ENCODE results near the gene SEPHS1.
"Not testable (repeated sequence)": the region's sequence is repeated elsewhere in the genome, so short reads cannot be mapped to it uniquely, and the experiment has no call there.

Gene SEPHS1

GRCh38 chr10:13276749-13277365 lies 71.2 kb downstream of the SEPHS1 start:
- DNase-seq (ENCODE audit: low spot score), result no peak
- no peak for TF ChIP-seq CTCF (IDR thresholded peaks at IDR 0.05; ENCODE audit: extremely low read depth, missing control alignments)

GRCh38 chr10:13276146-13276545 lies 71.9 kb downstream of the SEPHS1 start:
- not testable (repeated sequence) for DNase-seq (ENCODE audit: low spot score)

- no peak for DNase-seq (ENCODE audit: low spot score)
These were observed 75.9 kb downstream of the SEPHS1 start for GRCh38 chr10:13272164-13272571.

GRCh38 chr10:13271552-13272163 lies 76.4 kb downstream of the SEPHS1 start:
- DNase-seq (ENCODE audit: low spot score), result peak; percentile 73
- peak; percentile 63 for TF ChIP-seq CTCF (IDR thresholded peaks at IDR 0.05; ENCODE audit: extremely low read depth, missing control alignments)

More at GRCh38 chr10:13272164-13272571, 75.9 kb downstream of the SEPHS1 start:
- no peak for TF ChIP-seq CTCF (IDR thresholded peaks at IDR 0.05; ENCODE audit: extremely low read depth, missing control alignments)

GRCh38 chr10:13270877-13271551 lies 77.1 kb downstream of the SEPHS1 start:
- DNase-seq (ENCODE audit: low spot score), result no peak

GRCh38 chr10:13268841-13269240 lies 79.3 kb downstream of the SEPHS1 start:
- no peak for DNase-seq (ENCODE audit: low spot score)

More at GRCh38 chr10:13270877-13271551, 77.1 kb downstream of the SEPHS1 start:
- no peak for TF ChIP-seq CTCF (IDR thresholded peaks at IDR 0.05; ENCODE audit: extremely low read depth, missing control alignments)

GRCh38 chr10:13268310-13268709 lies 79.8 kb downstream of the SEPHS1 start:
- DNase-seq (ENCODE audit: low spot score), result no peak
- TF ChIP-seq CTCF (IDR thresholded peaks at IDR 0.05; ENCODE audit: extremely low read depth, missing control alignments), result no peak

More at GRCh38 chr10:13268841-13269240, 79.3 kb downstream of the SEPHS1 start:
- TF ChIP-seq CTCF (IDR thresholded peaks at IDR 0.05; ENCODE audit: extremely low read depth, missing control alignments), result no peak

Data from GM20000 (cell line).